ENCODE results near the gene FOXRED2.

The FOXRED2 gene

GRCh38 chr22:36497910-36498665 lies 8.8 kb downstream of the FOXRED2 start:
- H3K9me3 ChIP-seq (ENCODE audit: control insufficient read depth in 1 of 2, low read length in 2 of 2) = no peaks in the 10 kb centered on the region
- peaks cover 0 to 3% of the 10 kb centered on the region in 2 donors for H3K4me1 ChIP-seq (ENCODE audit: control insufficient read depth in 1 of 2, insufficient read depth in 2 of 2, low read length in 2 of 2)
- H3K9ac ChIP-seq (ENCODE audit: low read depth in 1 of 2, low read length in 2 of 2) = no peak overlapping the region
- H3K4me3 ChIP-seq (ENCODE audit: low read depth in 1 of 2, low read length in 2 of 2) = no peak overlapping the region
- H3K27ac ChIP-seq (ENCODE audit: low read depth, low read length) = no peak overlapping the region
- no peaks in the 10 kb centered on the region for H3K27me3 ChIP-seq (ENCODE audit: control insufficient read depth in 1 of 2, insufficient read depth in 2 of 2, low read length in 2 of 2)
- H3K36me3 ChIP-seq (ENCODE audit: control insufficient read depth in 1 of 2, insufficient read depth in 2 of 2, low read length in 2 of 2) = peaks cover 7 to 15% of the 10 kb centered on the region in 2 donors

GRCh38 chr22:36493690-36494110 lies 13.1 kb downstream of the FOXRED2 start:
- Histone ChIP-seq H3K9me3 (ENCODE audit: control insufficient read depth in 1 of 2, low read length in 2 of 2) (no peaks in the 10 kb centered on the region), H3K4me3 (ENCODE audit: low read depth in 1 of 2, low read length in 2 of 2) (peak overlapping the region in 1 of 2 donors; percentile 29), H3K4me1 (ENCODE audit: control insufficient read depth in 1 of 2, insufficient read depth in 2 of 2, low read length in 2 of 2) (peaks cover 0 to 3% of the 10 kb centered on the region in 2 donors), H3K27me3 (ENCODE audit: control insufficient read depth in 1 of 2, insufficient read depth in 2 of 2, low read length in 2 of 2) (no peaks in the 10 kb centered on the region), H3K27ac (ENCODE audit: low read depth, low read length) (no peak overlapping the region), H3K9ac (ENCODE audit: low read depth in 1 of 2, low read length in 2 of 2) (no peak overlapping the region), H3K36me3 (ENCODE audit: control insufficient read depth in 1 of 2, insufficient read depth in 2 of 2, low read length in 2 of 2) (peaks cover 16 to 32% of the 10 kb centered on the region in 2 donors)

GRCh38 chr22:36492109-36492508 lies 14.7 kb downstream of the FOXRED2 start:
- Histone ChIP-seq H3K36me3 (ENCODE audit: control insufficient read depth in 1 of 2, insufficient read depth in 2 of 2, low read length in 2 of 2) (peaks cover 13 to 24% of the 10 kb centered on the region in 2 donors), H3K4me3 (ENCODE audit: low read depth in 1 of 2, low read length in 2 of 2) (no peak overlapping the region), H3K27ac (ENCODE audit: low read depth, low read length) (no peak overlapping the region), H3K9me3 (ENCODE audit: control insufficient read depth in 1 of 2, low read length in 2 of 2) (peaks cover 0 to 1% of the 10 kb centered on the region in 2 donors), H3K4me1 (ENCODE audit: control insufficient read depth in 1 of 2, insufficient read depth in 2 of 2, low read length in 2 of 2) (peaks cover 0 to 3% of the 10 kb centered on the region in 2 donors), H3K9ac (ENCODE audit: low read depth in 1 of 2, low read length in 2 of 2) (no peak overlapping the region), H3K27me3 (ENCODE audit: control insufficient read depth in 1 of 2, insufficient read depth in 2 of 2, low read length in 2 of 2) (no peaks in the 10 kb centered on the region)

GRCh38 chr22:36491155-36491554 lies 15.7 kb downstream of the FOXRED2 start:
- Histone ChIP-seq H3K4me3 (ENCODE audit: low read depth in 1 of 2, low read length in 2 of 2) (no peak overlapping the region), H3K9ac (ENCODE audit: low read depth in 1 of 2, low read length in 2 of 2) (no peak overlapping the region), H3K4me1 (ENCODE audit: control insufficient read depth in 1 of 2, insufficient read depth in 2 of 2, low read length in 2 of 2) (peaks cover 0 to 3% of the 10 kb centered on the region in 2 donors), H3K27me3 (ENCODE audit: control insufficient read depth in 1 of 2, insufficient read depth in 2 of 2, low read length in 2 of 2) (no peaks in the 10 kb centered on the region), H3K9me3 (ENCODE audit: control insufficient read depth in 1 of 2, low read length in 2 of 2) (peaks cover 0 to 7% of the 10 kb centered on the region in 2 donors), H3K27ac (ENCODE audit: low read depth, low read length) (no peak overlapping the region), H3K36me3 (ENCODE audit: control insufficient read depth in 1 of 2, insufficient read depth in 2 of 2, low read length in 2 of 2) (peaks cover 10 to 23% of the 10 kb centered on the region in 2 donors)

- no peaks in the 10 kb centered on the region for H3K27me3 ChIP-seq (ENCODE audit: control insufficient read depth in 1 of 2, insufficient read depth in 2 of 2, low read length in 2 of 2)
- H3K9me3 ChIP-seq (ENCODE audit: control insufficient read depth in 1 of 2, low read length in 2 of 2) = peaks cover 0 to 7% of the 10 kb centered on the region in 2 donors
- no peak overlapping the region for H3K27ac ChIP-seq (ENCODE audit: low read depth, low read length)
- H3K9ac ChIP-seq (ENCODE audit: low read depth in 1 of 2, low read length in 2 of 2) = no peak overlapping the region
- no peak overlapping the region for H3K4me3 ChIP-seq (ENCODE audit: low read depth in 1 of 2, low read length in 2 of 2)
- peaks cover 9 to 16% of the 10 kb centered on the region in 2 donors for H3K36me3 ChIP-seq (ENCODE audit: control insufficient read depth in 1 of 2, insufficient read depth in 2 of 2, low read length in 2 of 2)
- H3K4me1 ChIP-seq (ENCODE audit: control insufficient read depth in 1 of 2, insufficient read depth in 2 of 2, low read length in 2 of 2) = no peaks in the 10 kb centered on the region
Measured at GRCh38 chr22:36486619-36487384, 20.0 kb downstream of the FOXRED2 start.

GRCh38 chr22:36481393-36482168 lies 25.3 kb downstream of the FOXRED2 start, which contains the start of gene TXN2:
Gene TXN2 (minus strand): TSS chr22:36481640. CDS start chr22:36480837, 803 bp downstream.
- Histone ChIP-seq H3K27ac (ENCODE audit: low read depth, low read length) (peak within 1 kb of the TSS; percentile 95), H3K9me3 (ENCODE audit: control insufficient read depth in 1 of 2, low read length in 2 of 2) (peaks cover 0 to under 1% of the 10 kb centered on the region in 2 donors), H3K9ac (ENCODE audit: low read depth in 1 of 2, low read length in 2 of 2) (peak within 1 kb of the TSS; percentile 81 to 83), H3K36me3 (ENCODE audit: control insufficient read depth in 1 of 2, insufficient read depth in 2 of 2, low read length in 2 of 2) (peaks cover 3 to 35% of the 10 kb centered on the region in 2 donors), H3K4me1 (ENCODE audit: control insufficient read depth in 1 of 2, insufficient read depth in 2 of 2, low read length in 2 of 2) (peaks cover 10 to 14% of the 10 kb centered on the region in 2 donors), H3K27me3 (ENCODE audit: control insufficient read depth in 1 of 2, insufficient read depth in 2 of 2, low read length in 2 of 2) (no peaks in the 10 kb centered on the region), H3K4me3 (ENCODE audit: low read depth in 1 of 2, low read length in 2 of 2) (peak within 1 kb of the TSS; percentile 88 to 92)

- peaks cover 10 to 14% of the 10 kb centered on the region in 2 donors for H3K4me1 ChIP-seq (ENCODE audit: control insufficient read depth in 1 of 2, insufficient read depth in 2 of 2, low read length in 2 of 2)
- peak overlapping the region; percentile 81 to 83 for H3K9ac ChIP-seq (ENCODE audit: low read depth in 1 of 2, low read length in 2 of 2)
- no peaks in the 10 kb centered on the region for H3K9me3 ChIP-seq (ENCODE audit: control insufficient read depth in 1 of 2, low read length in 2 of 2)
- peak overlapping the region; percentile 88 to 92 for H3K4me3 ChIP-seq (ENCODE audit: low read depth in 1 of 2, low read length in 2 of 2)
- no peaks in the 10 kb centered on the region for H3K27me3 ChIP-seq (ENCODE audit: control insufficient read depth in 1 of 2, insufficient read depth in 2 of 2, low read length in 2 of 2)
- H3K27ac ChIP-seq (ENCODE audit: low read depth, low read length) = peak overlapping the region; percentile 95
- H3K36me3 ChIP-seq (ENCODE audit: control insufficient read depth in 1 of 2, insufficient read depth in 2 of 2, low read length in 2 of 2) = peaks cover 6 to 40% of the 10 kb centered on the region in 2 donors
Measured at GRCh38 chr22:36480941-36481392, 25.9 kb downstream of the FOXRED2 start.

- Histone ChIP-seq H3K4me1 (ENCODE audit: control insufficient read depth in 1 of 2, insufficient read depth in 2 of 2, low read length in 2 of 2) (peaks cover 10 to 14% of the 10 kb centered on the region in 2 donors), H3K36me3 (ENCODE audit: control insufficient read depth in 1 of 2, insufficient read depth in 2 of 2, low read length in 2 of 2) (peaks cover 22 to 60% of the 10 kb centered on the region in 2 donors), H3K4me3 (ENCODE audit: low read depth in 1 of 2, low read length in 2 of 2) (no peak overlapping the region), H3K9me3 (ENCODE audit: control insufficient read depth in 1 of 2, low read length in 2 of 2) (no peaks in the 10 kb centered on the region), H3K27me3 (ENCODE audit: control insufficient read depth in 1 of 2, insufficient read depth in 2 of 2, low read length in 2 of 2) (no peaks in the 10 kb centered on the region), H3K27ac (ENCODE audit: low read depth, low read length) (no peak overlapping the region), H3K9ac (ENCODE audit: low read depth in 1 of 2, low read length in 2 of 2) (no peak overlapping the region)
Measured at GRCh38 chr22:36478966-36479365, 27.9 kb downstream of the FOXRED2 start.

GRCh38 chr22:36475341-36475740 lies 31.5 kb downstream of the FOXRED2 start:
- Histone ChIP-seq H3K4me3 (ENCODE audit: low read depth in 1 of 2, low read length in 2 of 2) (no peak overlapping the region), H3K27ac (ENCODE audit: low read depth, low read length) (no peak overlapping the region), H3K9me3 (ENCODE audit: control insufficient read depth in 1 of 2, low read length in 2 of 2) (no peaks in the 10 kb centered on the region), H3K9ac (ENCODE audit: low read depth in 1 of 2, low read length in 2 of 2) (no peak overlapping the region), H3K4me1 (ENCODE audit: control insufficient read depth in 1 of 2, insufficient read depth in 2 of 2, low read length in 2 of 2) (peaks cover 5% of the 10 kb centered on the region in 2 donors), H3K36me3 (ENCODE audit: control insufficient read depth in 1 of 2, insufficient read depth in 2 of 2, low read length in 2 of 2) (peaks cover 35 to 82% of the 10 kb centered on the region in 2 donors), H3K27me3 (ENCODE audit: control insufficient read depth in 1 of 2, insufficient read depth in 2 of 2, low read length in 2 of 2) (no peaks in the 10 kb centered on the region)
